ENCODE measurements around the gene TPRG1.

TPRG1 gene

DNA sequence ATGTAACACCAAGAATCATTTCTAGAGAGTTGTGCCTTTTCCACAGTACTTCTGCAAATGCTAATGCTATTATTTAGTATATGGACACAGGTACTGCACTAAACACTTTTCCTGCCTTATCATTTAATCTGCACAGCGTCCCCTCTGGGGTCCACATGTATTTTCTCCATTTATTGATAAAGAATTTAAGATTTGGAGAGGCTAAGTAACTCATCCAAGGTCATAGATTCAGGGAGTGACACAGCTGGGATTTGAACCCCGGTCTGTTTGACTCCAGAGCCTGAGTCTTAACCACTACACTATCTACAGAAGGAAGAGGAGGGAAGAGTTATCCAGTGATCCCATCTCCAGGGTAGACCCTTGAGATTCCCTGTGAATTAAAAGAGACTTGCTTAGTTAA is 24.9 kb upstream of the TPRG1 start:
- TF ChIP-seq, protein P1, sequence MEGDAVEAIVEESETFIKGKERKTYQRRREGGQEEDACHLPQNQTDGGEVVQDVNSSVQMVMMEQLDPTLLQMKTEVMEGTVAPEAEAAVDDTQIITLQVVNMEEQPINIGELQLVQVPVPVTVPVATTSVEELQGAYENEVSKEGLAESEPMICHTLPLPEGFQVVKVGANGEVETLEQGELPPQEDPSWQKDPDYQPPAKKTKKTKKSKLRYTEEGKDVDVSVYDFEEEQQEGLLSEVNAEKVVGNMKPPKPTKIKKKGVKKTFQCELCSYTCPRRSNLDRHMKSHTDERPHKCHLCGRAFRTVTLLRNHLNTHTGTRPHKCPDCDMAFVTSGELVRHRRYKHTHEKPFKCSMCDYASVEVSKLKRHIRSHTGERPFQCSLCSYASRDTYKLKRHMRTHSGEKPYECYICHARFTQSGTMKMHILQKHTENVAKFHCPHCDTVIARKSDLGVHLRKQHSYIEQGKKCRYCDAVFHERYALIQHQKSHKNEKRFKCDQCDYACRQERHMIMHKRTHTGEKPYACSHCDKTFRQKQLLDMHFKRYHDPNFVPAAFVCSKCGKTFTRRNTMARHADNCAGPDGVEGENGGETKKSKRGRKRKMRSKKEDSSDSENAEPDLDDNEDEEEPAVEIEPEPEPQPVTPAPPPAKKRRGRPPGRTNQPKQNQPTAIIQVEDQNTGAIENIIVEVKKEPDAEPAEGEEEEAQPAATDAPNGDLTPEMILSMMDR (IDR thresholded peaks at IDR 0.05; ENCODE audit: insufficient read depth, missing control alignments): no peak
- no peak for DNase-seq (ENCODE audit: insufficient read length, low spot score)
- no peak for FAIRE-seq

DNA sequence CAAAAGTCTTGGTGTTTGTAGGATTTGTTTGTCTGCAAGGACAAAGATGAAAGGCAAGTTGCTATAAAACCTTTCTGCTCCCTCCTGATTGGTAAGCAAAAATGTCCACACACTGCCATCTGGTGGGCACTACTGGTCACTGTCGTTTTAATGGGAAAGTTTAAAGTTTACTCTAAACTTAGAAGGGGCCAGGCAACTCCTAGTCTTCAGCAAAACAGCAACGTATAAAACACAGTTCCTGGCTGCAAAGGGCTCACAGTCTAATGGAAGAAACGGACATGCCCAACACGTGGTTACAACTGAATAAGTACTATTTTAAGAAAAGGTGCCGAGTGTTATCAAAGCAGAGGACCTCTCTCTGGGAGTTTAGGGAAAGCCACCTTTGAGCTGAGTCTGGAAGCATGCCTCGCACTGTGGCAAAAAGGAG is 23.7 kb upstream of the TPRG1 start:
- TF ChIP-seq, protein P1 (IDR thresholded peaks at IDR 0.05; ENCODE audit: insufficient read depth, missing control alignments): peak; percentile 92
- no peak for DNase-seq (ENCODE audit: insufficient read length, low spot score)
- no peak for FAIRE-seq

DNA sequence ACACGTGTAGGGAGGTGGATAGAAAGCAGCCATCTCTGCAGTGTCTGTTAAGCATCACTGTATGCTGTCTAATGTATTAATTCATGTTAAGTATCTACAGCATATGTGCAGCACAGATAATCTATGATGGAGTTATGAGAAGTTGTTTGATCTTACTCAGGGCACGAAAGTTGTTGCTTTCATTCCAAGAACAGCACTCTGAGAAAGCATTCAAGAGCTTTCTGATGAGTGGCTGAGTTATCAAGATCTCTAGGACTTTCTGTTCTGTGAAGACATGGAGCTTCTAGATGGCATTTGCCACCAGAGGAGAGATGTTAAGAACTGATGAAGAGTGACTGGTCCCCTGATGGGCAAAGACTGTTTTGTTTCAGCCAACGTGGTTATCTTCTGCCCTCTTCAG is 22.6 kb upstream of the TPRG1 start:
- FAIRE-seq (no peak), DNase-seq (ENCODE audit: insufficient read length, low spot score) (no peak)
- TF ChIP-seq, protein P1 (IDR thresholded peaks at IDR 0.05; ENCODE audit: insufficient read depth, missing control alignments): no peak

DNA sequence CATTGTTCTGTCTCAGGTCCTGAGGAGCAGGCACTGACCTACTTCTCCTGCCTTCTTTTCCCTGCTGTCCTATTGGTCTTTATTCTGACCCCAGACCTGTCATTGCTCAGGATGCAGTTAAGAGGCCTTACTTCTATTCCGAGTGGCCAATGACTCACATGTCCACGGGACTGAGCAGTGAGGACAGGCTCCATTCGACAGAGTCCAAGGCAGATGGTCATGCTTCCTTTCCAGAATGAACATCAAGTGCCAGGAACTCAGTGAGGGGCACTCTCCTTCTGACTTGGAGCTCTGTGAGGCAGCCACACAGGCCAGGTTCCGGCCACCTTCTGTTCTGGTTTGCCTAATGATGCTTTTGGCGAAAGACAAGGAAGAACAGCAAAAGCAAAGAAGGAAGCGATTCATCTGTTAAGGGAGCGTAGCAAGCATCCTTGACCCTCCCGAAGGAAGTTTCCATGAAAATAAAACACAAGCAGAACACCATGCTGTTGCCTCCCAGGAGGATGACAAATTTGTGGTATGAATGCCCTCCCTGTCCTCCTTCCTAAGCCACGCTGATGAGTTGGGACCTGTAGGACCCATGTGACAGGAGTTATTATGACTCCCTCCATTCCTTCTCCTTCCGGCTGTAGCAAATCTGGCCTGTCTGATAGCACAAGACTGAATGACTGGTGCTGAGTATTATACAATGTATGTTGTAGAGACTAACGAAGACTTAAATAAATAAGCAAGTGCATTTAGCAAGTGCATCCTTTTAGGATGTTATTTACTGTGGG is 14.4 kb upstream of the TPRG1 start:
- no peak for DNase-seq (ENCODE audit: insufficient read length, low spot score)
- TF ChIP-seq, protein P1 (IDR thresholded peaks at IDR 0.05; ENCODE audit: insufficient read depth, missing control alignments): no peak
- FAIRE-seq: no peak

DNA sequence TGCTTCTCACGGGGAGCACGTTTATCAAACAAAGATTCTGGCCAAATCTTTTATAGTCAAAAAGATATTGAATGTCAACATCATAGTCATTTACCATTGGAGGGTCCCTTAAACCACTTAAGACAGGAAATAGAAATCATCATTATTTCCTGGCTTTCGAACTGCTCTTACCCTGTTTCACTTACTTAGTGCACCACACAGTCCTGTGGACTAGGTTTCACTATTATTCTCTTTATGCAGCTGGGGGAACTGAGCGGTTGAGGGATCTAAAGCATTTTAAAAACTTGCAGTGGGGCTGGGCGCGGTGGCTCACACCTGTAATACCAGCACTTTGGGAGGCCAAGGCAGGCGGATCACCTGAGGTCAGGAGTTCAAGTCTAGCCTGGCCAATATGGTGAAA is 13.7 kb upstream of the TPRG1 start:
- FAIRE-seq (no peak), DNase-seq (ENCODE audit: insufficient read length, low spot score) (no peak)
- TF ChIP-seq, protein P1 (IDR thresholded peaks at IDR 0.05; ENCODE audit: insufficient read depth, missing control alignments): no peak

DNA sequence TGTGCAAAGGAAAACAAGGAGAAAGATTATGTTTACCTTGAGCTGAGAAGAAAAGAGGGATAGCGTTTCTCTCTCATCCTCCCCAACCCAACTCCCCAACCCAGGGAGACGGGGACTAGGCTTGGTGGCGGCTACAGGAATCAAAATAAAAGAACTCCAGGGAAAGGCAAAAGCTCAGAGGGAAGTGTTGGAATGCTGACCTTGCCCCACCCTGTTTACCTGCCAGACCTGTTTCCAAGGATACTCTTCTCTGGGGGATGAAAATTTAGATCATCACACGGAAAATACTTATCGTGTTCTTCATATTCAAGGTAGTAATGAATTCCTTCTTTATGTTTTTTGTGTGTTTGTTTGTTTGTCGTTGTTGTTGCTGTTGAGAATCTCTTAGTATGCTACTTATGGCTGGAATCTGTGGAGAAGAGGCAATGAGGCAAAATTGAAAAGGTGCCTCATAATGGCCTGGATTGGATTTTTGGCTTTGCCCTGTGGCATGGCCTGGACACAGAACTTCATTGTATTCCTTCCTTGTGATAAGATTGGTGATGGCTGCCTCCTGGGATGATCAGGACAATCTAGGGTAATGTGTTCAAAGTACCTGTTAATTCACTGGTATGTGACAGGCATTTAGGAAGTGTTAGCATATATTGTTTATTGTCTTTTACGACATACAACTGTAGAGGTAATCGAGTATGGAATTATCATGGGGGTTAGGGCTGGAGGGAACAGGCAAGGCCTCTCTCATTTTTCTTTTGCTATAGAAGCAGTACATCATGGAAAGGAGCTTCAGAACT is 11.1 kb upstream of the TPRG1 start:
- FAIRE-seq (no peak), DNase-seq (ENCODE audit: insufficient read length, low spot score) (no peak)
- TF ChIP-seq, protein P1 (IDR thresholded peaks at IDR 0.05; ENCODE audit: insufficient read depth, missing control alignments): no peak
